Stimulated activated naive CD8-positive, alpha-beta T cell treated with anti-CD3 and anti-CD28 coated beads, Interleukin-15, Interleukin-2, amounts not matched to agents 100 ng/mL and 50 ng/mL, for 24 hours (primary cell): Measurements from ENCODE around the gene LBHD2.
"Not testable (repeated sequence)": the region's sequence is repeated elsewhere in the genome, so short reads cannot be mapped to it uniquely, and the experiment has no call there.

Experiments
- H3K27ac Mint-ChIP-seq: one replicate; pipeline ENCODE4 v1.8.0; 2021; ENCODE audit warnings: mild to moderate bottlenecking, mixed read lengths
- H3K27me3 Mint-ChIP-seq: one replicate; pipeline ENCODE4 v1.8.0; 2021; ENCODE audit warnings: mixed read lengths
- H3K36me3 Mint-ChIP-seq: one replicate; pipeline ENCODE4 v1.8.0; 2021; ENCODE audit warnings: low read depth, mixed read lengths
- H3K4me1 Mint-ChIP-seq: one replicate; pipeline ENCODE4 v1.8.0; 2021; ENCODE audit warnings: low read depth, mixed read lengths
- H3K4me3 Mint-ChIP-seq: one replicate; pipeline ENCODE4 v1.8.0; 2021; ENCODE audit warnings: mild to moderate bottlenecking, mixed read lengths
- H3K9me3 Mint-ChIP-seq: one replicate; pipeline ENCODE4 v1.8.0; 2021; ENCODE audit warnings: mixed read lengths

LBHD2 gene

GRCh38 chr14:103084021-103084919, at the start of gene LBHD2:
LBHD2 (plus strand) TSS chr14:103084210; CDS start chr14:103086013, 1,803 bp downstream.
- Mint-ChIP-seq H3K4me1 (no peaks in the 10 kb centered on the region), H3K27me3 (peaks cover 10% of the 10 kb centered on the region), H3K9me3 (no peaks in the 10 kb centered on the region), H3K4me3 (no peak within 1 kb of the TSS), H3K36me3 (no peaks in the 10 kb centered on the region), H3K27ac (no peak within 1 kb of the TSS)

DNA sequence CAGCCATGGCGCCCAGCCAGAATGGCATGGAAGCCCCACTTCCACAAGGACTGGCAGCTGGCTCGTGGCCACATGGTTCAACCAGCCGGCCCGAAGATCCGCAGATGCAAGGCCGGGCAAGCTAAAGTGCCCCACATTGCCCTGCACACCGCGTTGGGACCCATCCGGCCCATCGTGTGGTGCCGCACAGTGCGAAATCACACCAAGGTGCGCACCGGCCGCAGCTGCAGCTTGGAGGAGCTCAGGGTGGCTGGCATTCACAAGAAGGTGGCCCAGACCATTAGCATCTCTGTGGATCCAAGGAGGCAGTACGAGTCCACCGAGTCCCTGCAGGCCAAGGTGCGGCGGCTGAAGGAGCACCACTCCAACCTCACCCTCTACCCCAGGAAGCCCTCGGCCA, 42.5 kb upstream of the LBHD2 start:
- Mint-ChIP-seq H3K4me3 (no peak overlapping the region), H3K4me1 (peaks cover 11% of the 10 kb centered on the region), H3K27me3 (peaks cover 16% of the 10 kb centered on the region), H3K36me3 (no peaks in the 10 kb centered on the region), H3K27ac (no peak overlapping the region), H3K9me3 (no peaks in the 10 kb centered on the region)

- Mint-ChIP-seq H3K4me1 (peaks cover 11% of the 10 kb centered on the region), H3K9me3 (no peaks in the 10 kb centered on the region), H3K4me3 (no peak overlapping the region), H3K36me3 (no peaks in the 10 kb centered on the region), H3K27me3 (peaks cover 16% of the 10 kb centered on the region), H3K27ac (no peak overlapping the region)
These were observed 40.6 kb upstream of the LBHD2 start for GRCh38 chr14:103043257-103044015.

DNA sequence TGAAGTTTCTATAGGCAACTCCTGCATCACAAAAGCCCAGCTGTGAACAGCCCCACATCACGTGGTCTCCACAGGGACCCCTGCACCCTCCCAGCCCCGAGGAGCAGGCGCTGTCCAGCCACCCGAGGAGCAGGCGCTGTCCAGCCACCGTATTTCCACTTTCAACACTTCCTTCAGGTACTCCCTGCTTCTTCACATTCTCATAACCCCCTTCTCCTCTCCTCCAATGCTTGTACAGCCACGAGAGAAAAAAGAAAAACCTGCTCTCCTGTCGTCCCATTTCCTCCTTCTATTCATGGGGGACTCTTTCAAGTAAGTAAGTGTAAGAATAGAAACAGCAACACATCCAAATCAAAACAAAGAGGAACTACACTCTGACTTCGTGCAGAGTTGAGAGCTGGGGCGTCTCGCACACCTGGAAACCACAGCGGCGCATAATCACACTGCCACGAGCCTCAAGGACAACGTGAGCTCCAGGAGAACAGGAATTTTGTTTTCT, 38.6 kb upstream of the LBHD2 start:
- Mint-ChIP-seq H3K36me3 (no peaks in the 10 kb centered on the region), H3K9me3 (no peaks in the 10 kb centered on the region), H3K27ac (no peak overlapping the region), H3K4me1 (peaks cover 11% of the 10 kb centered on the region), H3K27me3 (peaks cover 9% of the 10 kb centered on the region), H3K4me3 (no peak overlapping the region)

DNA sequence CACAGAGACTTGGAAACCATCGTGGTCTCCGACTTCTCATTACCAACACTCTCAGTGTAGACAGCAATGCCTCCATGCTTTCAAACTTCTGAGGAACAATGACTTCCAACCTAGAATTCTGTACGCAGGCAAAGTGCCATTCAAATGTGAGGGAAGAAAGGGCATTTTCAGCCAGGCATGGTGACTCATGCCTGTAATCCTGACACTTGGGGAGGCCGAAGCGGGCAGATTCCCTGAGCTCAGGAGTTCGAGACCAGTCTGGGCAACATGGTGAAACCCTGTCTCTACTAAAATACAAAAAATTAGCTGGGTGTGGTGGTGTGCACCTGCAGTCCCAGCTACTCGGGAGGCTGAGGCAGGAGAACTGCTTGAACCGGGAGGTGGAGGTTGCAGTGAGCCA, 36.6 kb upstream of the LBHD2 start:
- H3K4me3 Mint-ChIP-seq, H3K27me3 Mint-ChIP-seq, H3K36me3 Mint-ChIP-seq: not testable (repeated sequence)

DNA sequence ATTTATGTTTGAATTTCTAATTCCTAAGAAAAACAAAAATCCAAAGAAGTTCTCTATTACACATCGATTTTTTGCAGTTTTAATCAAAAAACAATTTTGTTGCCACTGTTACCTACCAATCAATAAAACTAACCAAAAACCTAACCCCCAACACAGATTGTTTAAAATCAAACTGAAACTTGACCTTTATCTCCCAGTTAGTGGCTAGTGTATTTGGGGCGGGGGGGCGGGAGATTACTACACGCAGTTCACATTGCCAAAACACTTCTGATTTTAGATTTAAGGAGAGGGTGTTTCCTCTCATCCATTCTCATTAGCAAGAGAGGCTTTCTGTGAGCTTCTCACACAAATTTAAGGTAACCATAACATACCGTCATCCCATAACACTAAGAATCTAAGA, 33.1 kb upstream of the LBHD2 start:
- Mint-ChIP-seq H3K4me3 (no peak overlapping the region), H3K36me3 (no peaks in the 10 kb centered on the region), H3K27ac (no peak overlapping the region), H3K27me3 (peaks cover 14% of the 10 kb centered on the region), H3K4me1 (peaks cover 2% of the 10 kb centered on the region), H3K9me3 (no peaks in the 10 kb centered on the region)

More for the DNA sequence above, 36.6 kb upstream of the LBHD2 start:
- not testable (repeated sequence) for H3K27ac Mint-ChIP-seq, H3K9me3 Mint-ChIP-seq
- peaks cover 11% of the 10 kb centered on the region for H3K4me1 Mint-ChIP-seq

DNA sequence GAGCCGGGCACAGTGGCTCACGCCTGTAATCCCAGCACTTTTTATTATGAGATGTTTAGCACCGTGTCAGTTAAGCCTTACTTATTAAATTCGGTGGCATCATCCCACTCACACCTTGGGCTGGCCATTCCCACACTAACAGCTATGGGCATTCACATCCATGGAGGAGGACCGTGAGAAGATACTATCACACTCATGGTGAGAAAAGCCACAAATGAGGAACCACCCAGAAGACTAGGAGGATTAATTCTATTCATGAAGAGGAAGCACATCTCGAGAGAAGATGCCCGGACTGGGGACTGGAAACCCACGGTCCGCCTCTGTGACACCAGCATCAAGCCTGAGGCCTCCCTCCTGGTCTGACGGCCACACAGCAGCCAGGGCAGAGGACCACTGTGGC, 31.6 kb upstream of the LBHD2 start:
- Mint-ChIP-seq H3K27me3 (peaks cover 12% of the 10 kb centered on the region), H3K4me1 (peaks cover 4% of the 10 kb centered on the region), H3K9me3 (no peaks in the 10 kb centered on the region), H3K27ac (no peak overlapping the region), H3K36me3 (no peaks in the 10 kb centered on the region), H3K4me3 (no peak overlapping the region)

DNA sequence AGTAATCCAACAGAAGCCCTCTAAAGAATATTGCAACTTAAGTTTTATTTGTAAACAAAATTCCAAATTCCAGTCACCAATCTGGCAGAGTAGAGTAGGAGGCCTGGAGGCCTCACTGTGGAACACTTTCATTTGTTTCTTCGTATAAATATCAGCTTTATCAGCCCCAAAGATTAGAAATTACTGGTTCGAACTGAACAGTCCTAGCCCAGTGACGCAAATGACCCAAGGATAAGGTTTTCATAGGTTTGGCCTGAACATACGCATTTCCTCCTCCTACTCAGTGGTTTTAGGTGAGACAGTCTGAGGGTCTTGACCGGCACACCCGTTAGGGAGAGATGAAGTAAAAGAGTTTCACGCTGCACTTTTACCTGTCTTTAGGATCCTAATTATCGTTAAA, 28.3 kb upstream of the LBHD2 start:
- peaks cover 30% of the 10 kb centered on the region for H3K27me3 Mint-ChIP-seq
- H3K9me3 Mint-ChIP-seq: no peaks in the 10 kb centered on the region
- H3K4me3 Mint-ChIP-seq: peak overlapping the region; percentile 72
- no peaks in the 10 kb centered on the region for H3K36me3 Mint-ChIP-seq
- peaks cover 11% of the 10 kb centered on the region for H3K4me1 Mint-ChIP-seq
- H3K27ac Mint-ChIP-seq: no peak overlapping the region

DNA sequence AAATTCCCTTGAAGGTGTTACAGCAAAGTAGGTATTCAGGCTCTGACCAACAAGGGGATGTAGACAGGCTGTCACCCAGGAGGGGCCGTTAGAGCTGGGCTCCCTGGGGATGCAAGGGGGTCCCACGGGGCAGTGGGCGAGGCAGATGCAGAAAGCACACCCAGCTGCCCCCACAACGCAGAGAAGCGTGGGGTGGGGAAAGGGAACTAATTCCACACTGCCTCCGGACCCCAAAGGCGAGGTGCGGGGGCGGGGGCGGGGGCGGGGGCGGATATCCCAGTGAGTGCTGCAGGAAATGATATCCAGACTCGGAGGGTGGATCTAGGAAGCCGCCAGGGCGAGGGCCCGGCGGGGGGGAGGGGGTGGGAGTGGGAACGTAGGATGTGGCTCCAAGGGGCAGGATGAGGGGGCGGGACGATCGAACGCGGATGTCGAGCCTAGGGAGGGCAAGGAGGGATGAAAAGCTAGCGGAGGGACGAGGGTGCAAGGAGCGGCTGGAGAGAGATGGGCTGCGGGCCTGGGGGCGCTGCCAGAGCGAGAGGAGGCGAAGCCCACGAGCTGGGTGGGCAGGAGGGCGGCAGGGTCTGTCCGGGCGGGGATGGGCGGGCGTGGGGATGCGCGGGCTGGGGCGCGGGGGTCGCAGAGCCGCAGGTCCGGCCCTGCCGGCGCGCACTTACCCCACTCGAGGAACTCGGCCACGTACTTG, 27.5 kb upstream of the LBHD2 start:
- no peak overlapping the region for H3K27ac Mint-ChIP-seq
- H3K27me3 Mint-ChIP-seq: peaks cover 30% of the 10 kb centered on the region
- H3K4me3 Mint-ChIP-seq: peak overlapping the region; percentile 72
- peaks cover 11% of the 10 kb centered on the region for H3K4me1 Mint-ChIP-seq
- no peaks in the 10 kb centered on the region for H3K36me3 Mint-ChIP-seq
- no peaks in the 10 kb centered on the region for H3K9me3 Mint-ChIP-seq

- Mint-ChIP-seq H3K9me3 (no peaks in the 10 kb centered on the region), H3K27ac (no peak overlapping the region), H3K4me1 (peaks cover 11% of the 10 kb centered on the region), H3K27me3 (peaks cover 30% of the 10 kb centered on the region), H3K36me3 (no peaks in the 10 kb centered on the region), H3K4me3 (no peak overlapping the region)
These were observed 27.0 kb upstream of the LBHD2 start for GRCh38 chr14:103057028-103057371.

DNA sequence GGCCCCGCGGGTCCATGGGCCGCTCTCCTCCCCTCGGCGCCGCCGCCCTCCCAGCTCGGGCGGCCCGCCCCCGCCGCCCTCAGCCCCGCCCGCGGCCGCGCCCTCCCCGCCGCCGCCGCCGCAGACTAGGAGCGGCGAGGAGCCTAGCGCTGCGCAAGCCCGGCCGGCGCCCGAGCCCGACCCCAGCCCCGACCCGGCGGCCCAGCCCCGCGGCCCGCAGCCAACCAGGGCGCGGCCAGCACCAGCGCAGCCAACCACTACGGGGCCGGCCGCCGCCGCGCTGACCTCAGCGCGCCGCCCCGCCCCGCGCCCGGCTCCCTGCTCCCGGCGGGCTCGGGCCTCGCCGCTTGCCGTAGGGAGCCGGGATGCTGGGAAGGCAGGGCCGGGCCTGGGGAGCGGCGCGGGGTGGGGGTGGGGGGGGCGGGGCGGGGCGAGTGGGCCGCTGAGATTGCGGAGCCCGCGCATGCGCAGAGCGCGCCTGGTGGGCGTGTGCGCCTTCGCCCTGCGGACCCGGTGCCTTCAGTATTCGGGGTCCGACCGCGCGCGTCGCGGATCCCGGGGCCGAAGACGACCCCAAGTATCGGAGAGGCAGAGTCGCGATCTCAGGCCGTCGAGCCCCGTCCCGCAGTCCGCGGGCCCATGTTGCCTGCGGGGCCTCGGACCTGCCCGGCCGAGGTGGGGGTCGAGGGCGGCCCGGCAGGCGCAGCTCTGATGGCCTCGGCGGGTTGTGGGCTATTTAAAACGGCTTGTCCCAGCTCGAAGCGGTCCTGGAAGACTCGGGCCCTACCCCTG, 26.4 kb upstream of the LBHD2 start, which contains the start of gene CDC42BPB:
TSS of gene CDC42BPB (minus strand) at position 178 of the 792 bp plus-strand sequence. CDS start 376 bp downstream, outside the sequence.
- peaks cover 11% of the 10 kb centered on the region for H3K4me1 Mint-ChIP-seq
- peaks cover 30% of the 10 kb centered on the region for H3K27me3 Mint-ChIP-seq
- H3K4me3 Mint-ChIP-seq: peak within 1 kb of the TSS; percentile 72
- no peak within 1 kb of the TSS for H3K27ac Mint-ChIP-seq
- no peaks in the 10 kb centered on the region for H3K36me3 Mint-ChIP-seq
- H3K9me3 Mint-ChIP-seq: no peaks in the 10 kb centered on the region

- no peak overlapping the region for H3K27ac Mint-ChIP-seq
- H3K36me3 Mint-ChIP-seq: no peaks in the 10 kb centered on the region
- peaks cover 30% of the 10 kb centered on the region for H3K27me3 Mint-ChIP-seq
- H3K4me3 Mint-ChIP-seq: peak overlapping the region; percentile 37
- no peaks in the 10 kb centered on the region for H3K9me3 Mint-ChIP-seq
- peaks cover 11% of the 10 kb centered on the region for H3K4me1 Mint-ChIP-seq
These were observed 25.6 kb upstream of the LBHD2 start for GRCh38 chr14:103058164-103059055.

- no peak overlapping the region for H3K27ac Mint-ChIP-seq
- peaks cover 11% of the 10 kb centered on the region for H3K4me1 Mint-ChIP-seq
- H3K9me3 Mint-ChIP-seq: no peaks in the 10 kb centered on the region
- peaks cover 34% of the 10 kb centered on the region for H3K27me3 Mint-ChIP-seq
- H3K4me3 Mint-ChIP-seq: no peak overlapping the region
- no peaks in the 10 kb centered on the region for H3K36me3 Mint-ChIP-seq
These were observed 24.5 kb upstream of the LBHD2 start for GRCh38 chr14:103059556-103059955.
